ENCODE measurements around the gene SFSWAP.

Gene SFSWAP

GRCh38 chr12:131831635-131832041 is 120.7 kb downstream of the SFSWAP start:
- ChIA-PET POLR2A (no interaction called here), CTCF (interaction anchor here (1.1 to 6.6 kb wide), 4 partner anchors 47 to 1011 kb away, joined by 3 to 72 read pairs (median 3); no protein-coding TSS in a partner anchor)
- peak overlapping the region; percentile 70 for H3K4me3 ChIP-seq (ENCODE audit: low read depth, low read length)
- no peak for TF ChIP-seq CTCF (IDR thresholded peaks at IDR 0.05; ENCODE audit: insufficient read depth, low read length, missing control alignments)
- peak; percentile 58 for DNase-seq (ENCODE audit: low read depth, low spot score)

DNA sequence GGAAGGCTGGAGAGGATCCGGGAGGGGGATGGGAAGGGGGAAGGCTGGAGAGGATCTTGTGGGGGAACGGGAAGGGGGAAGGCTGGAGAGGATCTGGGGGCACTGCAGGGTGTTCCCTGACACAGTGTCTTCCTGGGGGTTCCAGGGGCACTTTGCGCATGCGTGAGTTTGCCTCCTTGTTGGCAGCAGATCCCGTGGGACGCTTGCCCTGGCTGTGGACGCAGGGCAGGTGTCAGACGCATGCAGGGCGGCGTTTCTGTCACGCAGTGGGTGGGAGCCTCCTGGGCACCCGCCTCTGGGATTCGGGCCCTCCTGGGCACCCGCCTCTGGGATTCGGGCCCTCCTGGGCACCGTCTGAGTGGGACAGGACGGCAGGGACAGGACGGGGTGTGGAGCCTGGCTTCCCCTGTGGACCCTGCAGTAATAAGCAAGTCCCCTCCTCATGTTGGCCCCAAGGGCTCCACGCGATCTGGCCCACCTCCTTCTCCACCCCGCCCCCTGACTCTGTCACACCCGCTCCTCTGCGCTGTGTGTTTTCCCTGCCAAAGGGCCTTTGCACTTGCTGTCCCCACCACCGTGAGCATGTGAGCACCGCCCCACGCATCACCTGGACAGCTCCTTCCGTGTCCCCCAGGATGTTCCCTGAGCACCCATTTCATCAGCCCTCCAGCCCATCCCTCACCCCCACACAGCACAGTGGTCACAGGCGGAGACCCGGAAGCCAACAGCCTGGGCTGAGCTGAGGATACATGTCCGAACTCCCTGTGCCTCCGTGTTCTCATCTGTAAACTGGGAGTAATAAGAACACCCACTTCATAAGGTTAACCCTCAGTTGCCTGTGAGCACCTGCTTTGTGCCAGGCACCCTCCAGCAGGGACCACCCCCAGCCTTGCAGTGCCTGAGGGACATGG is 121.7 kb downstream of the SFSWAP start:
- CTCF ChIA-PET, result interaction anchor here (0.7 kb wide), 1 partner anchor 171 kb away, joined by 3 read pairs; no protein-coding TSS in a partner anchor
- POLR2A ChIA-PET, result no interaction called here
- H3K4me3 ChIP-seq (ENCODE audit: low read depth, low read length), result peak overlapping the region; percentile 70
- no peak for TF ChIP-seq CTCF (IDR thresholded peaks at IDR 0.05; ENCODE audit: insufficient read depth, low read length, missing control alignments)
- no peak for DNase-seq (ENCODE audit: low read depth, low spot score)

DNA sequence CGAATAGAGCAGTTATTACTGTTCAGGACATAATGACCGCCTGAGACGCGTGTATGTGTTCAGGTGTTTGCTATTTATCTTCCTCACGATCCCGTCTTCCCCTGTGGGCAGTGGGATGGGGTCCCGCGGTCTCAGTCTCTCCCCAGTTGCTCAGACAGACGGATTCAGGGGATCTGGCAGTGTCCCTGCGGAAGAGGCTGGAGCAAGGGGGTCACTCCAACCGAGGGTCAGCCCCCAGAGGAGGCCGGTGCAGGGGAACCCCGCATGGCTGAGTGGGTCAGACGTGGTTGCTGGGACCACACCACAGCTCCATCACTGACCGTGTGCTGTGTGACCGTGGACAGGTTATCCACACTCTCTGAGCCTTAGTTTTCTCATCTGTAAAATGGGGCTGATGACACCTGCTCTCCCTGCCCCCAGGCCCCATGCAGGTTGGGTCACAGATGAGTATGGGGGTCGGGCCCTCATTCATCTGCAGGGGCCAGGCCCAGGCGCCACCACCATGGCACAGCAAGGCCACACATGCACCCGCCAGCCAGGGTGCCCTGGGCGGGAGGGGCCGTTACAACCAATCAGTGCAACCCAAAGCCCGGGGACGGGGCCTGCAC is 122.5 kb downstream of the SFSWAP start:
- TF ChIP-seq CTCF (IDR thresholded peaks at IDR 0.05; ENCODE audit: insufficient read depth, low read length, missing control alignments), result no peak
- H3K4me3 ChIP-seq (ENCODE audit: low read depth, low read length), result no peak overlapping the region
- CTCF ChIA-PET, result interaction anchor here (2.0 kb wide), 1 partner anchor 30 kb away, joined by 4 read pairs; no protein-coding TSS in a partner anchor
- POLR2A ChIA-PET, result no interaction called here
- no peak for DNase-seq (ENCODE audit: low read depth, low spot score)

- H3K4me3 ChIP-seq (ENCODE audit: low read depth, low read length), result no peak overlapping the region
- TF ChIP-seq CTCF (IDR thresholded peaks at IDR 0.05; ENCODE audit: insufficient read depth, low read length, missing control alignments), result peak; percentile 27
- no peak for DNase-seq (ENCODE audit: low read depth, low spot score)
- POLR2A ChIA-PET, result no interaction called here
- CTCF ChIA-PET, result interaction anchor here (1.3 to 2.3 kb wide), 4 partner anchors 30 to 148 kb away, joined by 3 to 13 read pairs (median 4); partner anchors contain the start of gene EP400
Observed at GRCh38 chr12:131833896-131834641, 123.2 kb downstream of the SFSWAP start.

DNA sequence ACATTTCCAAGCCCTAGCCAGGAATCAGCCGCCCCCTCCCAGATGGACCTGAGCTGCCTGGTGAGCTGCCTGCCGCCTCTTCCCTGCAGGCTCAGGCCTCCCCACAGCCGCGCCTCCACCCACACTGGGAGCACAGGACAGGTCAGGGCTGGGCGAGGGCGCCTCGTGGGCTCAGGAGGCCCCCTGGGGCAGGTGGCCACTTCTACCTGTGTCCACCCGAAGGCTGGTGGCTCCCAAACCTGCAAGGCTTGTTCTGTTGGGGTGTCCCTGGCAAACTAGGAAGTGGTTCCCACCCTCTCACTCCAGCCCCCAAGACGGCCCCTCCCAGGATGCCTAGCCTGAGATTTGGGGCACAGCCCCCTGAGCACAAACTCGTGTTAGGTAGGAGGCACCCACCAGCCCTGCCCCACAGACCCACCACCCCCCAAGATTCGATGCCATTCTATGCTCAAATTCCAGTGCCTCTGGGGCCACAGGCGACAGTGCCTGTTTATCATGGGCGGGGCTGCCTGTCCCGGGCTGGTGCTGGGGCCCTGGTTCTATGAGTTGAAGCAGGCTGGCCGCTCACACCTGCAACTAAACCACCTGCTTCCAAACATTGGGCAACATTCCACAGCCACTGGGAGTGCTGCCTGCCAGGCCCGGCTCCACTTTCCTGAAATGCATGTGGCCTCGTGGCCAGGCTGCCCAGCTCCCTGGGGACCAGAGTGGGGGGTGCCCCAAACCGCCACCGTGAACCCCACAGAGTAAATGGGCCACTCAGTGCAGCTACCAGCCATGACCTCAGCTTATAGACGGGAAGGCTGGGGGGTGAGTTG is 124.1 kb downstream of the SFSWAP start:
- CTCF ChIA-PET, result interaction anchor here (0.9 to 2.3 kb wide), 8 partner anchors 29 to 173 kb away, joined by 3 to 13 read pairs (median 3); partner anchors contain the start of gene EP400
- TF ChIP-seq CTCF (IDR thresholded peaks at IDR 0.05; ENCODE audit: insufficient read depth, low read length, missing control alignments), result no peak

More for the DNA sequence above, 124.1 kb downstream of the SFSWAP start:
- H3K4me3 ChIP-seq (ENCODE audit: low read depth, low read length), result no peak overlapping the region
- POLR2A ChIA-PET, result no interaction called here
- DNase-seq (ENCODE audit: low read depth, low spot score), result no peak

All from AG04449 (cell line).